Lung (tissue), 12 donors: Measurements from ENCODE around the gene CD63. TPM values are rescaled to one million over a fixed set of nuclear protein-coding genes. Genes with fewer than 3 reads are reported as not detected.

Experiments
- ATAC-seq: fragments of 200-7000 bp; cut with Tn5 transposase; one replicate; pipeline ENCODE4 v1.9.1; 2020; ENCODE audit warnings: moderate number of reproducible peaks; ENCODE audit not compliant: insufficient read depth, low FRiP score
- DNase-seq, 3 donors: peaks; one replicate each; pipeline ENCODE4 v3.0.0-alpha.2; 2013 to 2017
- H3K27ac ChIP-seq, 2 donors: one replicate each; pipeline ENCODE4 v1.5.1; 2013; ENCODE audit warnings: mild to moderate bottlenecking in 2 of 2, moderate library complexity in 2 of 2, control low read depth in 1 of 2, inconsistent platforms in 1 of 2, low read depth in 1 of 2, low read length in 1 of 2
- H3K27me3 ChIP-seq, 3 donors: one replicate each; pipeline ENCODE4 v1.5.1; 2013; ENCODE audit warnings: low read length in 2 of 3; ENCODE audit not compliant: control insufficient read depth in 3 of 3, insufficient read depth in 3 of 3
- H3K36me3 ChIP-seq, 4 donors: one replicate each; pipeline ENCODE4 v1.5.1; 2013; ENCODE audit warnings: low read length in 4 of 4, mild to moderate bottlenecking in 1 of 4, moderate library complexity in 1 of 4; ENCODE audit not compliant: control insufficient read depth in 4 of 4, insufficient read depth in 4 of 4
- H3K4me1 ChIP-seq, 5 donors: one replicate each; pipeline ENCODE4 v1.5.1; 2013; ENCODE audit warnings: low read length in 5 of 5, mild to moderate bottlenecking in 2 of 5, moderate library complexity in 1 of 5; ENCODE audit not compliant: control insufficient read depth in 5 of 5, insufficient read depth in 5 of 5
- H3K4me3 ChIP-seq: one replicate; pipeline ENCODE4 v1.5.1; 2013; ENCODE audit warnings: mild to moderate bottlenecking, control low read depth, moderate library complexity
- H3K9ac ChIP-seq, 2 donors: one replicate each; pipeline ENCODE4 v1.5.1; 2013; ENCODE audit warnings: low read length in 2 of 2, control low read depth in 1 of 2; ENCODE audit not compliant: insufficient read depth in 1 of 2
- H3K9me3 ChIP-seq, 4 donors: one replicate each; pipeline ENCODE4 v1.5.1; 2013; ENCODE audit warnings: low read length in 3 of 4, mild to moderate bottlenecking in 1 of 4, moderate library complexity in 1 of 4; ENCODE audit not compliant: control insufficient read depth in 4 of 4, insufficient read depth in 3 of 4
- CTCF ChIP-seq: IDR thresholded peaks from 2 replicates; pipeline ENCODE4 v1.5.1; 2012; ENCODE audit warnings: mild to moderate bottlenecking; ENCODE audit errors: control extremely low read depth, extremely low read depth
- WGBS, 2 donors: extraction: QIAGEN DNeasy Blood & Tissue Kit; methylation state at CpG; one replicate each; pipeline ENCODE4 v1.1.7; 2013; 5-methylcytosine and 5-hydroxymethylcytosine counted together
- polyA plus RNA-seq, 2 donors: library from polyadenylated mRNA; stranded (reverse); fragments of 200-250 nt; gene quantifications; one replicate each; pipeline ENCODE4 v1.2.1, GENCODE V29; 2013
- total RNA-seq, 2 donors: library from RNA; depleted of rRNA in 1 of 2; stranded (reverse); fragments of >200 nt in 1 of 2; gene quantifications; one replicate each; pipeline ENCODE4 v1.2.1, GENCODE V29; 2014 to 2021
- donor health status: control.
- donor health status: control.
- donor health status: Bipolar disorder and iron deficiency.
- donor health status: healthy.
- donor health status: DM: yes; HTN: yes; CAD: no.

CD63 gene
- total and polyA plus RNA-seq, 4 donors: 516 to 2,824 (median 1,627) TPM

GRCh38 chr12:55681142-55682077 is 47.4 kb downstream of the CD63 start:
- H3K27me3 ChIP-seq: peaks cover 0 to 4% (median 0%) of the 10 kb centered on the region in 3 donors
- H3K4me3 ChIP-seq: no peak overlapping the region
- no peak for TF ChIP-seq CTCF
- peak overlapping the region; percentile 42 to 68 for H3K27ac ChIP-seq
- peaks cover 0 to 5% (median 0%) of the 10 kb centered on the region in 5 donors for H3K4me1 ChIP-seq
- 9 to 16% methylated on average over 17 of the region's 17 CpGs for WGBS, 2 donors
- no peaks in the 10 kb centered on the region for H3K36me3 ChIP-seq
- no peak overlapping the region for H3K9ac ChIP-seq
- ATAC-seq: peak; percentile 73
- peak; percentile 62 to 78 (median 65) for DNase-seq
- H3K9me3 ChIP-seq: no peaks in the 10 kb centered on the region

- peaks cover 0 to 5% (median 0%) of the 10 kb centered on the region in 5 donors for H3K4me1 ChIP-seq
- WGBS, 2 donors: 92% methylated on average over 5 of the region's 5 CpGs
- DNase-seq: no peak
Observed at GRCh38 chr12:55679691-55680090, 49.1 kb downstream of the CD63 start.

GRCh38 chr12:55676707-55677106 is 52.1 kb downstream of the CD63 start:
- no peak for DNase-seq
- ATAC-seq: no peak
- H3K4me1 ChIP-seq: peaks cover 0 to 5% (median 0%) of the 10 kb centered on the region in 5 donors
- peaks cover 0 to 4% (median 0%) of the 10 kb centered on the region in 3 donors for H3K27me3 ChIP-seq
- no peak for TF ChIP-seq CTCF
- no peak overlapping the region for H3K9ac ChIP-seq
- H3K27ac ChIP-seq: no peak overlapping the region
- no peak overlapping the region for H3K4me3 ChIP-seq
- WGBS, 2 donors: 31 to 63% methylated on average over 6 of the region's 6 CpGs
- H3K9me3 ChIP-seq: no peaks in the 10 kb centered on the region
- H3K36me3 ChIP-seq: no peaks in the 10 kb centered on the region

More at GRCh38 chr12:55679691-55680090, 49.1 kb downstream of the CD63 start:
- no peaks in the 10 kb centered on the region for H3K36me3 ChIP-seq
- no peak overlapping the region for H3K27ac ChIP-seq
- no peaks in the 10 kb centered on the region for H3K9me3 ChIP-seq
- no peak overlapping the region for H3K9ac ChIP-seq
- no peak for ATAC-seq
- peaks cover 0 to 4% (median 0%) of the 10 kb centered on the region in 3 donors for H3K27me3 ChIP-seq
- no peak for TF ChIP-seq CTCF
- H3K4me3 ChIP-seq: no peak overlapping the region
